ENCODE results near the gene ATXN1. TPM values are rescaled to one million over a fixed set of nuclear protein-coding genes. Genes with fewer than 3 reads are reported as not detected.

ATXN1 gene
- total and polyA plus RNA-seq, 2 of the 13 experiments (the other 11 are each of a cell fraction or from before 2014, with no cell fraction given): 20.7 to 39.5 TPM

DNA sequence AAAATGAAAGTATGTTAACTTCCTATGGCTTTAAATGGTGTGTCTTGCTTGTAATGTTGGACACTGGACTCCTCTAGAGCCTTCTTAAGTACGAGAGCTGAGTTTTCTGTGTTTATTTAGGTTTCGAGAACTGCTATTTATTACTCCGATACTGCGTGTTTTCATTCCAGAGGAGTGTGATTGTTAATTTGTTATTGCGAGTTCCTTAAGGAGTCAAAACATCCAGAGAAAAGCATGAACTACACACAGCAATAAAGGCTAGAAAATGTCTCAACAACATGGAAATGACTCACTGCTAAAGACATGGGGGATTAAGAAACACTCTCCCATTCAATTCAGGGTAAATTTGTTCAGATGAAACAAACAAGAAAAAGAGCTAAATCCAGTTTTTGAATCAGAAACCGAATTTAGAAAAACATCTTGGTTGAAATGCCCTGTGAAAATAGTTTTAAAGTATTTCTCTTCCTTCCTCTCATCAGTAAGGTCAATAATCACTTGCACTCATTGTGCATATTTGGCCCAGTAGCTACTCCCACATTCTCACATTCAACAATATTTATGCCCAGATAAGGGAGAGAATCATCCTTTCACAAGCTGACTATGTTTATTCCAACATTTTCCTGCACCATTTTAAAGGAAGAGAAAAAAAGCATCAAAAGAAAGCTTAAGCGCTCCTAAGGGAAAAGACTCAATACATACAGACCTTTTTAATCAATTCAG lies 36.0 kb downstream of the ATXN1 start:
- no peaks in the 10 kb centered on the region for H3K27me3 ChIP-seq (ENCODE audit: control insufficient read depth in 1 of 2, insufficient read depth in 2 of 2, low read length in 2 of 2)
- no peaks in the 10 kb centered on the region for H4K20me1 ChIP-seq (ENCODE audit: insufficient read depth, low read length)
- intact Hi-C loops (cut with micrococcal nuclease; ENCODE audit: unreplicated experiment) (no loop called here), in situ Hi-C loops (cut with HindIII; ENCODE audit: extremely low pct_ligation_motif_present, low pct_unique_long_range_greater_than_20kb) (loop anchor here (5.0 kb wide), 1 partner anchor 38 kb away; no protein-coding TSS in a partner anchor)
- FAIRE-seq (no peak), DNase-seq (ENCODE audit: low spot score) (no peak), ATAC-seq (no peak)
- H2AFZ ChIP-seq (ENCODE audit: low read length): no peak overlapping the region
- no peak overlapping the region for H3K4me3 ChIP-seq (replicated peaks in 1 of 3; ENCODE audit: insufficient read depth in 1 of 3, low read depth in 2 of 3, low read length in 3 of 3)
- H3K9ac ChIP-seq (ENCODE audit: insufficient read depth, low read depth, low read length): no peak overlapping the region
- peak overlapping the region; percentile 18; the same call in 1 of the 2 replicates for H3K4me2 ChIP-seq (ENCODE audit: low read depth, low read length)
- CTCF ChIA-PET (ENCODE audit: low intra/inter-chr PET ratio, low total read pairs): no interaction called here
- 76% methylated on average over 7 of the region's 7 CpGs for WGBS (ENCODE audit: low lambda C conversion rate)
- H3K36me3 ChIP-seq (replicated peaks in 1 of 2; ENCODE audit: control insufficient read depth in 1 of 2, insufficient read depth in 2 of 2, low read length in 2 of 2): no peaks in the 10 kb centered on the region
- BruUV-seq (replicated peaks): no TSS peak
- peaks cover 51% of the 10 kb centered on the region for H3K79me2 ChIP-seq (ENCODE audit: insufficient read depth, low read length)
- no peaks in the 10 kb centered on the region for H3K9me3 ChIP-seq (ENCODE audit: low read length)
- peaks cover 87% of the 10 kb centered on the region for H3K4me1 ChIP-seq (ENCODE audit: insufficient read depth, low read length)
- POLR2A ChIA-PET: interaction anchor here (1.1 to 3.6 kb wide), 5 partner anchors 12 to 37 kb away, joined by 3 to 14 read pairs (median 6); partner anchors contain the start of gene ATXN1
- peak overlapping the region; percentile 32 for H3K27ac ChIP-seq (ENCODE audit: extremely low read length, insufficient read depth, low read length)
- TF ChIP-seq CEBPG (CRISPR knock-in tag; IDR thresholded peaks at IDR 0.05) (0 out of 2 replicates have a peak, but pooled peaks have one; percentile 12), KIAA2018 (CRISPR knock-in tag; IDR thresholded peaks at IDR 0.05; ENCODE audit: borderline replicate concordance) (no peak), FOSL2 (CRISPR knock-in tag; IDR thresholded peaks at IDR 0.05) (peak; percentile 33; the same call in 1 of the 2 replicates), ARNT2 (CRISPR knock-in tag; IDR thresholded peaks at IDR 0.05; ENCODE audit: low read depth) (no peak), TFE3 (CRISPR knock-in tag; IDR thresholded peaks at IDR 0.05) (no peak)
- TF ChIP-seq, protein P1, sequence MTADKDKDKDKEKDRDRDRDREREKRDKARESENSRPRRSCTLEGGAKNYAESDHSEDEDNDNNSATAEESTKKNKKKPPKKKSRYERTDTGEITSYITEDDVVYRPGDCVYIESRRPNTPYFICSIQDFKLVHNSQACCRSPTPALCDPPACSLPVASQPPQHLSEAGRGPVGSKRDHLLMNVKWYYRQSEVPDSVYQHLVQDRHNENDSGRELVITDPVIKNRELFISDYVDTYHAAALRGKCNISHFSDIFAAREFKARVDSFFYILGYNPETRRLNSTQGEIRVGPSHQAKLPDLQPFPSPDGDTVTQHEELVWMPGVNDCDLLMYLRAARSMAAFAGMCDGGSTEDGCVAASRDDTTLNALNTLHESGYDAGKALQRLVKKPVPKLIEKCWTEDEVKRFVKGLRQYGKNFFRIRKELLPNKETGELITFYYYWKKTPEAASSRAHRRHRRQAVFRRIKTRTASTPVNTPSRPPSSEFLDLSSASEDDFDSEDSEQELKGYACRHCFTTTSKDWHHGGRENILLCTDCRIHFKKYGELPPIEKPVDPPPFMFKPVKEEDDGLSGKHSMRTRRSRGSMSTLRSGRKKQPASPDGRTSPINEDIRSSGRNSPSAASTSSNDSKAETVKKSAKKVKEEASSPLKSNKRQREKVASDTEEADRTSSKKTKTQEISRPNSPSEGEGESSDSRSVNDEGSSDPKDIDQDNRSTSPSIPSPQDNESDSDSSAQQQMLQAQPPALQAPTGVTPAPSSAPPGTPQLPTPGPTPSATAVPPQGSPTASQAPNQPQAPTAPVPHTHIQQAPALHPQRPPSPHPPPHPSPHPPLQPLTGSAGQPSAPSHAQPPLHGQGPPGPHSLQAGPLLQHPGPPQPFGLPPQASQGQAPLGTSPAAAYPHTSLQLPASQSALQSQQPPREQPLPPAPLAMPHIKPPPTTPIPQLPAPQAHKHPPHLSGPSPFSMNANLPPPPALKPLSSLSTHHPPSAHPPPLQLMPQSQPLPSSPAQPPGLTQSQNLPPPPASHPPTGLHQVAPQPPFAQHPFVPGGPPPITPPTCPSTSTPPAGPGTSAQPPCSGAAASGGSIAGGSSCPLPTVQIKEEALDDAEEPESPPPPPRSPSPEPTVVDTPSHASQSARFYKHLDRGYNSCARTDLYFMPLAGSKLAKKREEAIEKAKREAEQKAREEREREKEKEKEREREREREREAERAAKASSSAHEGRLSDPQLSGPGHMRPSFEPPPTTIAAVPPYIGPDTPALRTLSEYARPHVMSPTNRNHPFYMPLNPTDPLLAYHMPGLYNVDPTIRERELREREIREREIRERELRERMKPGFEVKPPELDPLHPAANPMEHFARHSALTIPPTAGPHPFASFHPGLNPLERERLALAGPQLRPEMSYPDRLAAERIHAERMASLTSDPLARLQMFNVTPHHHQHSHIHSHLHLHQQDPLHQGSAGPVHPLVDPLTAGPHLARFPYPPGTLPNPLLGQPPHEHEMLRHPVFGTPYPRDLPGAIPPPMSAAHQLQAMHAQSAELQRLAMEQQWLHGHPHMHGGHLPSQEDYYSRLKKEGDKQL (CRISPR knock-in tag; IDR thresholded peaks at IDR 0.05; ENCODE audit: low read depth): no peak
